22Rv1 (cell line): Measurements from ENCODE around the gene TCEA3.

Experiments
- ZFX ChIP-seq: fragments of 450-650 bp; IDR thresholded peaks from 2 replicates; pipeline ENCODE4 v1.6.1; 2017; ENCODE audit warnings: antibody characterized with exemption, borderline replicate concordance
- TF ChIP-seq, protein P1 (sequence below): fragments of 450-650 bp; IDR thresholded peaks from 2 replicates; pipeline ENCODE4 v1.5.1; 2017; ENCODE audit warnings: mild to moderate bottlenecking

DNA sequence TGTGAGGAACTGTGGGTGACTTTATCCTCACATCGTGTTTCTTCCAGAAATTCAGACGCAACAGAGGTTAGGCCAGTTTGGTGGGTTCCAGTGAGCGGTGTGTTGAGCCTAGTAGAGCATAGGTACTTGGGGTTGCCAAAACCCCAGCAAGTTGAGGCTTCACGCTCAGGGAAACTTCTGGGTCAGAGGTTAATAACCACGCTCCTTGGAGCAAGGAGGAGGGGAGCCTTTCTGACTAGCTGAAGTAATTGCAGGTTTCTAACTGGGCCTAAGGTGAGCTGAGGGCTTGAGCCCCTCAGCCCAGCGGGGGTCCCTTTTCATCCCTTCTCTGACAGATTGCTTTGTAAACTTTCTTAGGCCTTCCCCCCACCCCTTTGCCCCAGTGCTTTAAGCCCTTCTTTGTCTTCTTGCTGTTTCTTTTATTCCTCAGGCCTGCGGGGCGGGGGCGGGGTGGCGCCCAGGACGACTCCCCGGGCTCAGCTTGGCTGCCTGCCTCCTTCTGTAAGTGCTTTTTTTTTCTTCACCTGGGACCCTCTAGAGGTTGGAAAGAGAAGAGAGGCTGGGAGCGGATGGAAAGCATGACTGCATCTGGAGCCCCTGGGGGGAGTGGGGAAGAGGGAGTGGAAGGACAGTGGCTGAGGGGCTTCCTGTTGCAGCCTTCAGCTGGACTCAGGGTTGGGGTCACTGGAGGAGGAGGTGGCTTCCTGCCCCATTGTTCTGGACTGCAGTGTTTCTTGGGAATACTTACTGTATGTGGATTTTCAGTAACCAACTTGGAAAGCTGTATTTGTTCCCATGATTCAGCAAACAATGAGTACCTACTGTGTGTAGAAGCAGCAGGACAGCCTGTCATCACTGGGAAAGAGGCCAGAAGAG, 53.6 kb downstream of the TCEA3 start:
- TF ChIP-seq, protein P1, sequence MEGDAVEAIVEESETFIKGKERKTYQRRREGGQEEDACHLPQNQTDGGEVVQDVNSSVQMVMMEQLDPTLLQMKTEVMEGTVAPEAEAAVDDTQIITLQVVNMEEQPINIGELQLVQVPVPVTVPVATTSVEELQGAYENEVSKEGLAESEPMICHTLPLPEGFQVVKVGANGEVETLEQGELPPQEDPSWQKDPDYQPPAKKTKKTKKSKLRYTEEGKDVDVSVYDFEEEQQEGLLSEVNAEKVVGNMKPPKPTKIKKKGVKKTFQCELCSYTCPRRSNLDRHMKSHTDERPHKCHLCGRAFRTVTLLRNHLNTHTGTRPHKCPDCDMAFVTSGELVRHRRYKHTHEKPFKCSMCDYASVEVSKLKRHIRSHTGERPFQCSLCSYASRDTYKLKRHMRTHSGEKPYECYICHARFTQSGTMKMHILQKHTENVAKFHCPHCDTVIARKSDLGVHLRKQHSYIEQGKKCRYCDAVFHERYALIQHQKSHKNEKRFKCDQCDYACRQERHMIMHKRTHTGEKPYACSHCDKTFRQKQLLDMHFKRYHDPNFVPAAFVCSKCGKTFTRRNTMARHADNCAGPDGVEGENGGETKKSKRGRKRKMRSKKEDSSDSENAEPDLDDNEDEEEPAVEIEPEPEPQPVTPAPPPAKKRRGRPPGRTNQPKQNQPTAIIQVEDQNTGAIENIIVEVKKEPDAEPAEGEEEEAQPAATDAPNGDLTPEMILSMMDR = no peak
- no peak for TF ChIP-seq ZFX
